ENCODE measurements around the gene DLGAP3. TPM values are rescaled to one million over a fixed set of nuclear protein-coding genes. Genes with fewer than 3 reads are reported as not detected.

DLGAP3 gene
- total RNA-seq, 2 donors from 2014 or later, result 0.52 to 2.3 TPM

DNA sequence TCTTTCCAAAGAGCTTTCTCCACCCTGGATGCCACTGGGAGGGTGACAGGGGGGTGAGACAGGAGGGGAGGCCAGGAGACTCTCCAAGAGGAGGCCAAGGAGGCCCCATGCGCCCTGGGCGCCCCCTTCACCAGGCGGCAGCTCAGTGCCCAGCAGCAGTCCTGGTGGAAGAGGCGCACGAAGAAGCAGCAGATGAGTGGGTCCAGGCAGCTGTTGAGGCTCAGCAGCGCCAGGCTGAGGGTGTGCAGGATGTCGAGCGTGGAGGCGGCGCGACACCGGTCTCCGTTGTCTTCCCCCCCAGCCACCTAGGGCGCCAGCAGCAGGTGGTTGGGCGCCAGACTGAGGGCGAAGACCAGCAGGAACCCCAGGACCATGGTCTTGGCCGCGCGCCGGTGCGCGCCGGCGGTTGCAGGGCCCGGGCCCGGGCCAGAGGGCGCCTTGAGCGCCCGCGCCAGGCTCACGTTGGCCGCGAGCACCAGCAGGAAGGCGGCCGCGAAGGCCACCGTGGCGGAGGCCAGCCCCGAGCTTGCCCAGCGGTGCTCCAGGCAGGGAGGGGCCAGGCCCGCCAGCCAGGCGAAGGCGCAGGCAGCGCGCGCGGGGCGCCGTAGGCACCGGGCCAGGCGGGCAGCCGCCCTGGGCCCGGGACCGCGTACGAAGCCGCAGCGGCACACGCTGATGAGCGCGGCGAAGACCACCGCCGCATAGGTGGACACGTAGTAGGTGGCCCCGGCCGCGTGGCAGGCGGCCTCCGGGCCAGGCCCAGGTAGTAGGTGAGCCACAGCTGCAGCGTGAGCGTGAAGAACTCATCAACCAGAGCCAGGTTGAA, 47.1 kb upstream of the DLGAP3 start:
- no peaks in the 10 kb centered on the region for H3K36me3 ChIP-seq (replicated peaks in 1 of 2; ENCODE audit: insufficient read depth in 1 of 2, low read depth in 2 of 2)
- no peak for TF ChIP-seq CTCF (IDR thresholded peaks at IDR 0.05)
- TF ChIP-seq POLR2A (IDR thresholded peaks at IDR 0.05), result no peak
- DNase-seq, result no peak
- 77 to 79% methylated on average over 18 to 67 of the region's 72 CpGs for WGBS, 2 donors
- H3K27me3 ChIP-seq, result no peaks in the 10 kb centered on the region
- no peak overlapping the region for H3K4me3 ChIP-seq
- H3K4me1 ChIP-seq, result no peaks in the 10 kb centered on the region
- H3K9me3 ChIP-seq, result no peaks in the 10 kb centered on the region
- intact Hi-C loops (cut with DNase I), result no loop called here
- no peak for ATAC-seq
- no peak overlapping the region for H3K27ac ChIP-seq

DNA sequence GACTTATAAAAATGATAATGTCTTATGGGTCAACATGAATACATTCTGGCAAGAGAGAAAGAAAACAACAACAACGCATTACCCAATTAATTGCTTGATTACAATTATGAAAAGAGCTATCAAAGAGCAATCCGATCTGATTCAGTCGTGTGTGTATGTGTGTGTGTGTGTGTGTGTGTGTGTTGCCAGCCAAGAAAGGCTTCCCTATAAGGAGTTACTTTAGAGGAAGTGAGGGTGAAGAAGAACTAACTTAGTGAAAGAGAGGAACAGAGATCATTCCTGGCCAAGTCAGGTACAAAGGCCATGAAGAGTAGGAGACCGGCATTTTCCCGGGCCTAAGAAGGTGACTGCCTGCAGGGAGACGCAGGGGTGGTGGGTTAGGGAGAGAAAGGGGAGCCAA, 46.3 kb upstream of the DLGAP3 start:
- Histone ChIP-seq H3K27ac (no peak overlapping the region), H3K27me3 (no peaks in the 10 kb centered on the region), H3K4me3 (no peak overlapping the region), H3K4me1 (no peaks in the 10 kb centered on the region), H3K9me3 (no peaks in the 10 kb centered on the region), H3K36me3 (replicated peaks in 1 of 2; ENCODE audit: insufficient read depth in 1 of 2, low read depth in 2 of 2) (no peaks in the 10 kb centered on the region)
- no peak for DNase-seq
- intact Hi-C loops (cut with DNase I), result no loop called here
- ATAC-seq, result no peak
- TF ChIP-seq POLR2A (IDR thresholded peaks at IDR 0.05), result no peak
- no peak for TF ChIP-seq CTCF (IDR thresholded peaks at IDR 0.05)
- 84 to 86% methylated on average over 6 of the region's 6 CpGs for WGBS, 2 donors

DNA sequence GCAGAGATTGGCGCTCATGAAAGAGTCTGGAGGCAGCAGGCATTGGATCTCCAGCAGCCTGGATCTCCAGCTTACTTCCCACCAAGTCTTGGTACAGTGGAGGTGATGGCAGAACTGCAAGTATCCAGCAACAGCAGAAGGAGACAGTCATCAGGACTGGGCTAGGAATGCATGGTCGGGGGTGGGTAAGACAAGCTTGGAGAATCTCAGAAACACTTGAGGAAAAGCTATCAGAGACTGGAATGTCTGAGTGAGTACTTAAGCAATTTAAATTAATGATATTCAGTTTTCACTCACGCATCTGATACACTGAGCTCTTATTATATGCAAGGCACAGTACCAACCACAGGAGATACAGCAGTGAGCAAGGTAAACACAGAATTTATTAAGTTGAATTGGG, 45.9 kb upstream of the DLGAP3 start:
- intact Hi-C loops (cut with DNase I), result no loop called here
- no peak for ATAC-seq
- no peak overlapping the region for H3K4me3 ChIP-seq
- H3K9me3 ChIP-seq, result no peaks in the 10 kb centered on the region
- no peaks in the 10 kb centered on the region for H3K27me3 ChIP-seq
- no peaks in the 10 kb centered on the region for H3K4me1 ChIP-seq
- H3K36me3 ChIP-seq (replicated peaks in 1 of 2; ENCODE audit: insufficient read depth in 1 of 2, low read depth in 2 of 2), result no peaks in the 10 kb centered on the region
- TF ChIP-seq POLR2A (IDR thresholded peaks at IDR 0.05) (no peak), CTCF (IDR thresholded peaks at IDR 0.05) (no peak)
- no peak for DNase-seq
- no peak overlapping the region for H3K27ac ChIP-seq
- 86 to 89% methylated on average over 3 of the region's 3 CpGs for WGBS, 2 donors

- WGBS, 2 donors, result 76% methylated on average over 8 of the region's 8 CpGs
- Histone ChIP-seq H3K4me3 (no peak overlapping the region), H3K4me1 (no peaks in the 10 kb centered on the region), H3K36me3 (replicated peaks in 1 of 2; ENCODE audit: insufficient read depth in 1 of 2, low read depth in 2 of 2) (no peaks in the 10 kb centered on the region), H3K9me3 (no peaks in the 10 kb centered on the region), H3K27me3 (no peaks in the 10 kb centered on the region), H3K27ac (no peak overlapping the region)
- intact Hi-C loops (cut with DNase I), result no loop called here
- DNase-seq (no peak), ATAC-seq (no peak)
- TF ChIP-seq CTCF (IDR thresholded peaks at IDR 0.05) (no peak), POLR2A (IDR thresholded peaks at IDR 0.05) (no peak)
These were observed 45.2 kb upstream of the DLGAP3 start for GRCh38 chr1:34974626-34975025.

DNA sequence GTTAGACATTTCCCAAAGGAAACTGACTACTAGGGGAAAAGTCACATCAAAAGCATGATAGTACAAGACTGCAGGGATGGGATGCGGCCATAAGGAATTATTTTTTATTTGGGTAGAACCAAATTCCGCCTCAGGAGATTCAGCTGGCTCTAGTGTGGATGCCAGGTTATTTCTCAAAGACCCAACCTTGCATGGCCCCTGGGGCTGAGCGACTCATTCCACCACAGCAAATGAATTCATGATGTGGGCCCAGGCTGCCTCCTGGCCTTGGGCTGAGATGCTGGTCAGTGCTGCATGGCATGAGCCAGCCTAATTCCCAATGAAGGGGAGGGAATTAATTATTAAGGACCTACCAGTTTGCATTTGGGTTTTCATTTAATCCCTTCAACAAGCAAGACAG, 43.9 kb upstream of the DLGAP3 start:
- ATAC-seq, result no peak
- intact Hi-C loops (cut with DNase I), result no loop called here
- Histone ChIP-seq H3K27ac (no peak overlapping the region), H3K4me3 (no peak overlapping the region), H3K27me3 (no peaks in the 10 kb centered on the region), H3K9me3 (no peaks in the 10 kb centered on the region), H3K36me3 (replicated peaks in 1 of 2; ENCODE audit: insufficient read depth in 1 of 2, low read depth in 2 of 2) (no peaks in the 10 kb centered on the region), H3K4me1 (no peaks in the 10 kb centered on the region)
- no peak for DNase-seq
- TF ChIP-seq POLR2A (IDR thresholded peaks at IDR 0.05), result no peak
- no peak for TF ChIP-seq CTCF (IDR thresholded peaks at IDR 0.05)
- WGBS, 2 donors, result 81 to 92% methylated on average over 3 of the region's 3 CpGs

Measured in body of pancreas (tissue), 4 donors.